OCI-LY1 (cell line): ENCODE results near the gene SPATS2L.

Experiments used
- H2AFZ ChIP-seq: fragments of 200-600 bp; sonication (generic), shearing (Covaris generic); 2 replicates; pipeline ENCODE4 v1.6.0; 2014; ENCODE audit warnings: antibody characterized with exemption, mild to moderate bottlenecking, low read length
- H3F3A ChIP-seq: fragments of 200-600 bp; sonication (generic), shearing (Covaris generic); 2 replicates; pipeline ENCODE4 v1.6.0; 2014; ENCODE audit warnings: mild to moderate bottlenecking, antibody characterized with exemption, low read length, moderate library complexity; ENCODE audit not compliant: insufficient read depth
- H3K27ac ChIP-seq: fragments of 200-600 bp; sonication (generic); 2 replicates; pipeline ENCODE4 v1.5.1; 2014; ENCODE audit warnings: low read length, mixed run types, mild to moderate bottlenecking, low read depth; ENCODE audit not compliant: poor library complexity, severe bottlenecking
- H3K27me3 ChIP-seq: fragments of 200-600 bp; sonication (generic); 2 replicates; pipeline ENCODE4 v1.6.0; 2014; ENCODE audit warnings: antibody characterized with exemption, mild to moderate bottlenecking, low read length, moderate library complexity; ENCODE audit not compliant: insufficient read depth
- H3K36me3 ChIP-seq: fragments of 200-600 bp; sonication (generic); 2 replicates; pipeline ENCODE4 v1.6.1; 2014; ENCODE audit warnings: mild to moderate bottlenecking, antibody characterized with exemption, low read length, moderate library complexity, mixed read lengths; ENCODE audit not compliant: insufficient read depth
- H3K4me1 ChIP-seq: fragments of 200-600 bp; sonication (generic); 2 replicates; pipeline ENCODE4 v1.5.1; 2014; ENCODE audit warnings: mild to moderate bottlenecking, low read length, moderate library complexity; ENCODE audit not compliant: insufficient read depth, severe bottlenecking
- H3K4me2 ChIP-seq: fragments of 200-600 bp; sonication (generic), shearing (Covaris generic); 2 replicates; pipeline ENCODE4 v1.6.1; 2014; ENCODE audit warnings: low read length
- H3K4me3 ChIP-seq: fragments of 200-600 bp; sonication (generic); 2 replicates; pipeline ENCODE4 v1.5.1; 2014; ENCODE audit warnings: low read length, low read depth, mild to moderate bottlenecking, mixed read lengths; ENCODE audit not compliant: poor library complexity, severe bottlenecking
- H3K79me2 ChIP-seq: fragments of 200-600 bp; shearing (Covaris generic); 2 replicates; pipeline ENCODE4 v1.6.1; 2016; ENCODE audit warnings: mixed run types, low read length, mixed read lengths; ENCODE audit not compliant: insufficient read depth
- H3K9ac ChIP-seq: fragments of 200-600 bp; sonication (generic), shearing (Covaris generic); 2 replicates; pipeline ENCODE4 v1.6.1; 2014; ENCODE audit warnings: mild to moderate bottlenecking, low read length, mixed read lengths
- H3K9me2 ChIP-seq: fragments of 200-600 bp; sonication (generic), shearing (Covaris generic); 2 replicates; pipeline ENCODE4 v1.6.1; 2014; ENCODE audit warnings: low read depth, mild to moderate bottlenecking, low read length, mixed read lengths
- H3K9me3 ChIP-seq: fragments of 200-600 bp; shearing (Covaris generic); 2 replicates; pipeline ENCODE4 v1.6.1; 2014; ENCODE audit warnings: low read length, mixed read lengths
- H4K20me1 ChIP-seq: fragments of 200-600 bp; sonication (generic), shearing (Covaris generic); 2 replicates; pipeline ENCODE4 v1.6.0; 2016; ENCODE audit warnings: mild to moderate bottlenecking, low read length; ENCODE audit not compliant: insufficient read depth
- EZH2 ChIP-seq: fragments of 200-600 bp; sonication (generic), shearing (Covaris generic); IDR thresholded peaks from 2 replicates; pipeline ENCODE4 v1.8.0; 2017; ENCODE audit warnings: borderline replicate concordance, mixed run types, mild to moderate bottlenecking, antibody characterized with exemption, low read length, moderate library complexity, mixed read lengths
- TF ChIP-seq, protein P1 (sequence below): fragments of 200-600 bp; sonication (generic), shearing (Covaris generic); IDR thresholded peaks from 2 replicates; pipeline ENCODE4 v1.5.1; 2017; ENCODE audit warnings: mild to moderate bottlenecking, antibody characterized with exemption, low read length, moderate library complexity, mixed read lengths

The SPATS2L gene

DNA sequence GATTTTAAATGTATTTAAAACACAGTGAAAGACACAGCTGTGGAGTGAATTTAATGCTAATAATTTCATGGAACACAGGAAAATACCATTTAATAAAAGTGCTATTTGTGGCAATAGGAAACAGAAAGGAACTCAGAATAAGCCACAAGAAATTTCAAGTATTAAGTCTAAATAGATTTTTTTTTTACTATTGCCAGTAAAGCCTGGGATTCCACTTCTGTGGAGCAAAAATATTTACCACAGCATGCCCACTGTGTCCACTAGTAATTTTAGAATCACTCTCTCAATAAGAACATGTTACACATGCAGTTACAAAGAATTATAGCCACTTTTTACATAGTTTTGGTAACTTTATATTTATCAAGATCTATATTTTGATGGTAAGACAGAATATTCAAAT is 186.2 kb downstream of the SPATS2L start:
- no peak for TF ChIP-seq EZH2
- TF ChIP-seq, protein P1, sequence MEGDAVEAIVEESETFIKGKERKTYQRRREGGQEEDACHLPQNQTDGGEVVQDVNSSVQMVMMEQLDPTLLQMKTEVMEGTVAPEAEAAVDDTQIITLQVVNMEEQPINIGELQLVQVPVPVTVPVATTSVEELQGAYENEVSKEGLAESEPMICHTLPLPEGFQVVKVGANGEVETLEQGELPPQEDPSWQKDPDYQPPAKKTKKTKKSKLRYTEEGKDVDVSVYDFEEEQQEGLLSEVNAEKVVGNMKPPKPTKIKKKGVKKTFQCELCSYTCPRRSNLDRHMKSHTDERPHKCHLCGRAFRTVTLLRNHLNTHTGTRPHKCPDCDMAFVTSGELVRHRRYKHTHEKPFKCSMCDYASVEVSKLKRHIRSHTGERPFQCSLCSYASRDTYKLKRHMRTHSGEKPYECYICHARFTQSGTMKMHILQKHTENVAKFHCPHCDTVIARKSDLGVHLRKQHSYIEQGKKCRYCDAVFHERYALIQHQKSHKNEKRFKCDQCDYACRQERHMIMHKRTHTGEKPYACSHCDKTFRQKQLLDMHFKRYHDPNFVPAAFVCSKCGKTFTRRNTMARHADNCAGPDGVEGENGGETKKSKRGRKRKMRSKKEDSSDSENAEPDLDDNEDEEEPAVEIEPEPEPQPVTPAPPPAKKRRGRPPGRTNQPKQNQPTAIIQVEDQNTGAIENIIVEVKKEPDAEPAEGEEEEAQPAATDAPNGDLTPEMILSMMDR = no peak
- no peaks in the 10 kb centered on the region for H3K9me3 ChIP-seq
- H2AFZ ChIP-seq = no peak overlapping the region
- H3K9me2 ChIP-seq = no peaks in the 10 kb centered on the region
- peaks cover 60% of the 10 kb centered on the region for H3K36me3 ChIP-seq
- no peaks in the 10 kb centered on the region for H4K20me1 ChIP-seq
- no peaks in the 10 kb centered on the region for H3K27me3 ChIP-seq
- no peak overlapping the region for H3K4me3 ChIP-seq
- H3K4me1 ChIP-seq = no peaks in the 10 kb centered on the region
- no peak overlapping the region for H3K4me2 ChIP-seq
- H3K9ac ChIP-seq = no peak overlapping the region
- no peaks in the 10 kb centered on the region for H3F3A ChIP-seq
- no peaks in the 10 kb centered on the region for H3K79me2 ChIP-seq
- H3K27ac ChIP-seq = no peak overlapping the region

DNA sequence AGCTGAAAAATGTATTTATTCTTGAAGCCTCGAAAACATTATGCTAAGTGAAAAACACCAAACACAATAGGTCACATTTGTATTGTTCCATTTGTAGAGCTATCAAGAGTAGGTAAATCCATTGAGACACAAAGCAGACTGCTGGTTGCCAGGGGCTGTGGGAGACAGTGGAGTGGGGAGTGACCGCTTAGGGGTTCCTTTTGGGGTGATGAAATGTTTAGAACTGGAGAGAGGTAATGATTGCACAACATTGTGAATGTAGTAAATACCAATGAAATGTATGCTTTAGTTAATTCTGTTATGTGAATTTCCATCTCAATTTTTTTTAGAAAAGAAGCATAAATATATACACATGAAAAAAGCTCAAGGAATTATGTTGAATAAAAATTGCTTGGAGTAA is 187.6 kb downstream of the SPATS2L start:
- Histone ChIP-seq H3K36me3 (peaks cover 70% of the 10 kb centered on the region), H3K4me1 (no peaks in the 10 kb centered on the region), H3K27ac (no peak overlapping the region), H3K9me3 (no peaks in the 10 kb centered on the region), H3K9ac (no peak overlapping the region), H3K4me3 (no peak overlapping the region), H2AFZ (no peak overlapping the region), H3K27me3 (no peaks in the 10 kb centered on the region), H3F3A (no peaks in the 10 kb centered on the region; the same call in 1 of the 2 replicates), H4K20me1 (no peaks in the 10 kb centered on the region), H3K9me2 (no peaks in the 10 kb centered on the region), H3K4me2 (no peak overlapping the region), H3K79me2 (no peaks in the 10 kb centered on the region)
- no peak for TF ChIP-seq EZH2
- TF ChIP-seq, protein P1 = no peak

DNA sequence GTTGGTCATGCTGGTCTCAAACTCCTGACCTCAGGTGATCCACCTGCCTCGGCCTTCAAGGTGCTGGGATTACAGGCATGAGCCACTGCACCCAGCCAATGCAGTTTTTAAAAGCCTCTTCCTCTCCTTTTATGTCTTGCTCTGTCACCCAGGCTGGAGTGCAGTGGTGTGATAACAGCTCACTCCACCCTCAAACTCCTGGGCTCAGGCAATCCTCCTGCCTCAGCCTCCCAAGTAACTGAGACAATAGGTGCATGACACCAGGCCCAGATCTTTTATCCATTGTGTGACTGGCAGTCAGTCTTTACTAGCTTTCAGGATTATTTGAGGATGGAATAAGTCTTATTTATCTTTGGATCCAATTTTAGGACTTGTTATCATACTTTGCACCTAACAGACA is 190.2 kb downstream of the SPATS2L start:
- no peak overlapping the region for H3K4me3 ChIP-seq
- no peak overlapping the region for H2AFZ ChIP-seq
- peaks cover 47% of the 10 kb centered on the region for H3K36me3 ChIP-seq
- H3K9me2 ChIP-seq = no peaks in the 10 kb centered on the region
- H3F3A ChIP-seq = no peaks in the 10 kb centered on the region; the same call in 1 of the 2 replicates
- no peak for TF ChIP-seq EZH2
- TF ChIP-seq, protein P1 = no peak
- H3K27ac ChIP-seq = no peak overlapping the region
- no peaks in the 10 kb centered on the region for H3K9me3 ChIP-seq
- H4K20me1 ChIP-seq = no peaks in the 10 kb centered on the region
- H3K4me1 ChIP-seq = no peaks in the 10 kb centered on the region
- no peak overlapping the region for H3K9ac ChIP-seq
- H3K79me2 ChIP-seq = no peaks in the 10 kb centered on the region
- H3K27me3 ChIP-seq = no peaks in the 10 kb centered on the region
- no peak overlapping the region for H3K4me2 ChIP-seq
